GM20431 (cell line): Measurements from ENCODE around the gene TRAPPC6A.

Source experiments
- in situ Hi-C: fragments of 300-500 bp; cut with MseI, MboI; formaldehyde crosslinking; loops from one replicate; pipeline ENCODE4 v1.15.0; 2020; ENCODE audit warnings: low sequenced_read_pairs; ENCODE audit not compliant: unreplicated experiment

Gene TRAPPC6A

GRCh38 chr19:45164577-45165335 is 13.3 kb downstream of the TRAPPC6A start:
- in situ Hi-C loops, result no loop called here

DNA sequence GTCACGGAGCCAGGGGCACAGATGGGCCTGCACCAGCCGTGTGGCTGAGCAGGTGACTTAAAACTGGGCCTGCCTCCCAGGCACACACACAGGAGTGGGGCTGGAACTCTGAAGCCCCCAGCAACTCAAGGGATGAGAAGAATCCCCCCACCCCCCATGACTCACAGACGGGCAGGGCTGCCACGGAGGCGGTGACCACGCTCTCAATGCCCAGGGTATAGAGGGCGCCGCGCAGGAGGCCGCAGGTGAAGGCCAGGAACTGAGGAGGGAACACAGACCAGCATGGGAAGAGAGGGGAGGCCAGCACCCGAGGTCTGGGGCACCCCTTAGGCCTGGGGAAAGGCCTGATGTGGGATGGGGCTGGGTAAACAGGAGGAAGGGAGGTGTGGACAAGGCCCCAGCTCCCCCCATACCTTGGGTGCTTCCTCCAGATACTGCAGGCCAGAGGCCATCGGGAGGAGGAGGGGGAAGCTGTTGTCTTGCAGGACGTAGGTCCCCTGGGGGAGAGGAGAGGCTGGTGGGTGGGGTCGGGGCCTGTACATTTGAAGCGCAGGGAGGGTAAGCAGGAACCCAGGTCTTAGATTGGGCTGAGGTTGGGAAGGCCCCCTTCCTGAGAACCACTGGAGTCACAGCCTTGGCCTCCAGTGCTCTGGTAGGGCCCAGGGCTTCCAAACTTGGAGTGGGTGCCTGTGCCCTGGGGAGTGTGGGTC is 14.1 kb downstream of the TRAPPC6A start:
- in situ Hi-C loops, result no loop called here

DNA sequence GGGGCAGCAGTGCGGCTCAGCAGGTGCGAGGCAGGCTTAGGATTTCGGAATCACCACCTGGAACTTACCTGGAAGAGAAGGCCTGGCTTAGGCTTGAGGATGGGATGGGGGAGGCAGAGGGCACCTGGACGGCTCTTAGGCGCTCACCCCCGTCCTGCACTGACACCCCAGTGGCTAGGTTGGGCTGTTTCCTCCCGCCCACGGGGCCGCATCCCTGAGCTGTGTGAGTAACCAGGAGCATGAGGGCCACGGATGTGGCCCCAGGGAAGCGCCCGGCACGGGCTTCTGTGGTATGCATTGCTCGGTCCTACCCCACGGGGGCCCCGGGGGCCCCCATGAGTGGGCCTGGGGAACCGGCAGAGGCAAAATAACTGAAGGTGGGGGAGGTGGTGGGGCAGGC is 14.9 kb downstream of the TRAPPC6A start:
- in situ Hi-C loops, result no loop called here

DNA sequence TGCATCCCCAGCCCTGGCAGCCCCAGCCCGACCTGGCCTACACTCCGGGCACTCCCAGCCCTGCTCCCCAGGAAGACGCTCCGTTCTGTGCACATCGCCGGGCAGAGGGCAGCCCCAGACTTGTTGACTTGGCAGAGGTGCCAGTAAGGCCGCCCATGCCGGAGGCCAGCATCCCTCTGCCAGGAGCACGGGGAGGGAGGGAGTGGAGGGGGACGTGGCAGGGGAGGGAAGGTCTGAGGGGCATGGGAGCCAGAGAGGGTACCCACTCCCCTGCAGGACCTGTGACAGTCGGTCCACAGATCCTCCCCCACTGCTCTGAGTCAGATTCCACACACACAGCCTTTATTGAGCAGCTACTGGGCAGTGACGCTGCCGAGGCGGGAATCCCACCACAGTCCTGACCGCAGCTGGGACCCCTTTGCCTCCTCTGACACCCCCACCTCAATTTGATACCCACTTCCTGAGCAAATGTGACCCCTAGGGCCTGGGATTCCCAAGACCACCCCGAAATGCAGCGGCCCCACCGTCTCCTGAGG is 15.4 kb downstream of the TRAPPC6A start:
- in situ Hi-C loops, result no loop called here

- in situ Hi-C loops, result no loop called here
Measured at GRCh38 chr19:45161738-45162607, 16.1 kb downstream of the TRAPPC6A start.

- in situ Hi-C loops, result no loop called here
Measured at GRCh38 chr19:45160870-45161737, 16.9 kb downstream of the TRAPPC6A start, which contains the start of gene NKPD1. TSS of gene NKPD1 (minus strand) at chr19:45160982. CDS start at chr19:45160150, 832 bp downstream.

DNA sequence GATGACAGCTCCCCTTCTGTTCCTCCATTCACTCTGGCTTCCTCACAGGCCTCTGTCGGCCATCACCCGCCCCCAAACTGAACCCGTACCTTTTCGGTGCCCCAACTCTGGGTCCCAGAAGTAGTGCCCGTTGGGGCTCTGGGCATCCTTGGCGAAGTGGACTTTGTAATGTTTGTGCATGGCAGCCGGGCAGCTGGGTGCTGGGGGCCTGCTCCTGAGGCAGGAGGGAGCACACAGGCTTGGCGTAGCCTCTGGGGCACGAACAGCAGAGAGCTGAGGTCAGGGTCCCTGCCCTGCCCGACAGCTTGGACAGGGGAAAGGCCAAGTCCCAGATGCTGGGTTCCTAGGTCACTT is 18.1 kb downstream of the TRAPPC6A start:
- in situ Hi-C loops, result no loop called here

DNA sequence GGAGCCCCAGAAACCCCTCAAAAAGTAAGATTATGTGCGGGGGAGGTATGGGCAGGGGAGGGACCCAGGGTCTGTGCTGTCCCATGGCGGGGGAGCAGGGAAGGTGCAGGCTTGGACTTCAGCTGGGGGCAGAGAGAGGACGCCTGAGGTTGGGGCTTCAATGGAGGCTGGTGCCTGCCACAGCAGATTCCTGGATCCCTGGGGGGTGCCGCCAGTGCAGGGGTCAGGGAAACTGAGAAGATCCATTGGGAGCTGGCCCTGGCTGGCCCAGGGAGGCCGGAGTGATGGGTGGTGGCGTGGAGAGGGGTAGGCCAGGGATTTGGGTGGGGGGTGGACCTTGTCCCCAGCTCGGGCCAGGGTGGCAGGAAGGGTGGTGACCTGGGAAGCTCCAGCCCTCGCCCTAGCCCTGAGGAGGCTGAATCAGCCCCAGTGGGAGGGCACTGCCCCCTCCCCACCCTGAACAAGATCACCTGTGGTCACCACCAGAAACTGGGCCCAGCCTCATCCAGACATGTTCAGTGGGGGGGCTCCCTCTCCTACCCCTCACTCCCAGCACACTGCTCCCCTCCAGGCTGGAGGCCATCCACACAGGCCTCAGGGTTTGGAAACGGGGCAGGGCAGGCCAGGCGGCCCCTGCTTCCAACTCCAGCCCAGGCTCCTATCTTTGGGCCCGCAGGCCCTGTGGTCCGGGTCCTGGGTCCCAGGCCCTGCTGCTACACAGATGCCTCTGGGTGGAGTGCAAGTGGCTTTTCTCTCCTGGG is 18.6 kb downstream of the TRAPPC6A start:
- in situ Hi-C loops, result no loop called here

GRCh38 chr19:45158503-45159209 is 19.4 kb downstream of the TRAPPC6A start:
- in situ Hi-C loops, result no loop called here

GRCh38 chr19:45156751-45157150 is 21.3 kb downstream of the TRAPPC6A start:
- in situ Hi-C loops, result no loop called here

DNA sequence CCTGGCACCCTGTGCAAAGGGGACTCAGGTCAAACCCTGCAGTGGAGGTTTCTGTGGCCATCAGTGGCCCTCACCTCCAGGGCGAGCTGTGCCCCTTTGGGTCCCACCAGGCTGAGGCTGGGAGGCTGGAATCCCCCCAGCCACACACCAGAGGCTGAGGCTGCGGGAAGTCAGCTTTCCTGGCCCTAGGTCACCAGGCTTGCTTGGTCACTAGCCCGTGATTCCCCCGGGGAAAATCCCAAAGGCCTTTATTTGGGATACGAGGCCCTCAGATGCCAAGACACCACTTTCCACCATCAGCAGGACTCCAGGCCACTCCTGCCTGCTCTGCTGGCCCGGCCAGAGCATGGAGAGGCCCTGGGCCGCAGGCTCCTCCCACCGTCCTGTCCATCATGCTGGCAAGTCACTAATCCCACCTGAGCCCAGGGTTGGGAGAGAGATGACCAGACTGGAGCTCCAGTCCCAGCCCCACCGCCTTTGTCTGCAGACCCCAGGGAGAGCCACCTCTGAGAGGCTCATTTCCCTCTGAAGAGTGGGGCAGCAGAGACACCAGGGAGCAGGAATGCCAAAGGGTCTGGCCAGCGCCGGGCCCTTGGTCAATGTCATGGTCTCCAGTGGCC is 21.9 kb downstream of the TRAPPC6A start:
- in situ Hi-C loops, result no loop called here

- in situ Hi-C loops, result no loop called here
Measured at GRCh38 chr19:45154064-45154827, 23.8 kb downstream of the TRAPPC6A start.

- in situ Hi-C loops, result no loop called here
Measured at GRCh38 chr19:45153339-45154063, 24.5 kb downstream of the TRAPPC6A start.

DNA sequence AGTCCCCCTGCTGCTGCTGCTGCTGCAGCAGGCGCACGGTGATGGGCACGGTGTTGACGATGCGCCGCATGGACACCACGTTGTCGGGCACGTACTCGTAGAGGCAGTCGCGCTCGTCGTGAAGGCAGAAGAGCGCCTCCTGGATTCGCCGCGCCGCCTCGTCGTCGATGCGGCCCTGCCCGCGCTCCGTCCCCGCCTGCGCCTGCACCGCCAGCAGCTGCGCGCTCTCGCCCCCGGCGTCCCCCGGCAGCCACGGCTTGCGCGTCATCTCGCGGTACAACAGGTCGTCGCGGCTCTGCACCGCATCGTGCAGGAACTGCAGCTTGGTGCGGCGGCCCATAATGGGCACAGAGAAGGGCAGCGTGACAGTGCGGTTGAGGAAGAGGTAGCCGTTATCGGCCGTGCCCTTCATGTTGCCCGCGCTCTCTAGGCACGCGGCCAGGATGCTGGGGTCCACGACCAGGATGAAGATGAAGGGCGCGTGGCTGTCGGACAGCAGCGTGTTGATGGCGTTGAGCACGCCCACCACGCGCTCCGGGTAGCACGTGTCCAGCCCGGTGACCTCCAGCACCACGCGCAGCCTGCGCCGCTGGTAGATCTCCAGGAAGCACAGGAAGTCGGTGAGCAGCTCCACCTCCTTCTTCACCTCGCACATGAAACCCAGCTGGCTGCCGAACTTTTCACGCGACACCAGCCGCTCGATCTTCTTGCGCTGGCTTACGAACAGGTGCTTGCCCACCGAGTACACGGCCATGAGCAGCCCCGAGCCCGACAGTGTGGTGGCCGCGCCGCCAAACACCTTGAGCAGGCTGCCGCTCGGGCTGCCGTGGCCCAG is 25.3 kb downstream of the TRAPPC6A start:
- in situ Hi-C loops, result no loop called here

GRCh38 chr19:45151821-45152503 is 26.1 kb downstream of the TRAPPC6A start:
- in situ Hi-C loops, result no loop called here
